ENCODE results near the gene E2F8. TPM values are rescaled to one million over a fixed set of nuclear protein-coding genes. Genes with fewer than 3 reads are reported as not detected.
"Not testable (repeated sequence)": the region's sequence is repeated elsewhere in the genome, so short reads cannot be mapped to it uniquely, and the experiment has no call there.

The E2F8 gene
- total RNA-seq, 4 donors from 2014 or later: 0.17 TPM; not detected in 3

DNA sequence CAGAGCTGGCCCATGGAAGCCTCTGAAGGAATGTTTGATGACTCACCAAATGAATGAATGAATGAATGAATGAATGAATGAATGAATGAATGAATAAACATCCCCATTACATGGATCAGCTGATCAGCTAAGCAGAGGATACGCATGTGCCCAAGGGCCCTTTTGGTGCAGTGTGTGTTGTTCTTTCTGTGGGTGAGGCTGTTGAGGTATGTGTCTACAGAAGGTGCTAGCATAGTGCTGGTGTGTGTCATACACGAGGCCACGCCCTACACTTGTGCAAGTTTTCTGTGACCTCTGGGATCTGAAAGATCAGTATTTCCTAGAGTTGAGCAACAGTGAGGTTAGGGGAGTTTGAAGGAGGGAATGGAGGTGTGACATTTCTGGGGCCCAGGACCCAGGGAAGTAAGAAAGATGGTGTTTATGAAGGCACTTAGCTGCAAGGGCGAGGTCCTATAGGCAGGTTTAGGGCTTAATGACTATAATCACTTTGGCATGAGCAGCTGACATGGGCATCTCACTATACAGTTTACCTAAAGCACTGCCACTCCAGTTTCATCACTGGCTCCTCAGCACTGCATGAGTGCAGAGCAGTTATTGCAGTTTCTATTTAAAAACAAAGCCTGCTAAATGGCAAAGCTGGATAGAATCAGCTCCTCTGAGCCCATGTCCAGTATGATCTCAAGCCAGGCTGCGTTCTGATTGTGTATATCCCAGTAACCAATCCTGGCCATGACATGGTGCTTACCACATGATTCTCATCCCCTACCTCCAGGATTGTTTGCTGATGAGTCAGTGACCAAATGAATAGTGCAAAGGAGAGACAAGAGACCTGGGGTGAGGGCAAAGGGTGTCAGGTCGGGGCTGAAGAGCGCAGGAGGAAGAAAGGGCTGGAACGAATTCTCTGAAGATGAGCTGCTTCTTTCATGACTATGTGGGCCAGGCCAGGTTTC is 36.4 kb upstream of the E2F8 start:
- DNase-seq (ENCODE audit: extremely low spot score): no peak
- H3K27ac ChIP-seq (replicated peaks in 1 of 4): no peak overlapping the region
- TF ChIP-seq POLR2A (IDR thresholded peaks at IDR 0.05; ENCODE audit: low read depth) (no peak), POLR2AphosphoS5 (IDR thresholded peaks at IDR 0.05) (no peak), EP300 (IDR thresholded peaks at IDR 0.05) (no peak)
- TF ChIP-seq, protein P1, sequence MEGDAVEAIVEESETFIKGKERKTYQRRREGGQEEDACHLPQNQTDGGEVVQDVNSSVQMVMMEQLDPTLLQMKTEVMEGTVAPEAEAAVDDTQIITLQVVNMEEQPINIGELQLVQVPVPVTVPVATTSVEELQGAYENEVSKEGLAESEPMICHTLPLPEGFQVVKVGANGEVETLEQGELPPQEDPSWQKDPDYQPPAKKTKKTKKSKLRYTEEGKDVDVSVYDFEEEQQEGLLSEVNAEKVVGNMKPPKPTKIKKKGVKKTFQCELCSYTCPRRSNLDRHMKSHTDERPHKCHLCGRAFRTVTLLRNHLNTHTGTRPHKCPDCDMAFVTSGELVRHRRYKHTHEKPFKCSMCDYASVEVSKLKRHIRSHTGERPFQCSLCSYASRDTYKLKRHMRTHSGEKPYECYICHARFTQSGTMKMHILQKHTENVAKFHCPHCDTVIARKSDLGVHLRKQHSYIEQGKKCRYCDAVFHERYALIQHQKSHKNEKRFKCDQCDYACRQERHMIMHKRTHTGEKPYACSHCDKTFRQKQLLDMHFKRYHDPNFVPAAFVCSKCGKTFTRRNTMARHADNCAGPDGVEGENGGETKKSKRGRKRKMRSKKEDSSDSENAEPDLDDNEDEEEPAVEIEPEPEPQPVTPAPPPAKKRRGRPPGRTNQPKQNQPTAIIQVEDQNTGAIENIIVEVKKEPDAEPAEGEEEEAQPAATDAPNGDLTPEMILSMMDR (IDR thresholded peaks at IDR 0.05): no peak
- no peaks in the 10 kb centered on the region for H3K27me3 ChIP-seq
- no peaks in the 10 kb centered on the region for H3K9me3 ChIP-seq
- 84% methylated on average over 8 of the region's 8 CpGs for WGBS
- H3K36me3 ChIP-seq: no peaks in the 10 kb centered on the region
- no peak overlapping the region for H3K4me3 ChIP-seq
- intact Hi-C loops (cut with DNase I): no loop called here
- peaks cover 0 to 3% (median 0%) of the 10 kb centered on the region in 4 donors for H3K4me1 ChIP-seq

DNA sequence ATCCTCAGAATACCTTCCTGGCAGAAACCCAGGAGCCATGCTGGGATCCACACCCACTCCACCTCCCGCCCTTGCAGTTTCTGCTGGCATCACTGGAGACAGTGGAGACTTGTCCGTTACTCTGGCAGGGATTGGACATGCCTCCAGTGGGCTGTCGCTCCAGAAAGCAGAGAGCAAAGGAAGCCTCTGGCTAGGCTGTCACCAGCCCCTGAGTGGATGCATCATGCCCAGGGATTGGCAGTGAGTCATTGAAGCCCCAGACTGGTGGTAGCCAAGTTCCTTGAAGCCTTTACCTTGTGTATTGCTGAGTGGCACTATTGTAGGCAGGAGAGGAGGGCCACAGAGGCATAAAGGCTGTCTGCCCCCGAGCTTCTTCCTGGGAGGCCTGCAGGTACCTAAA is 34.8 kb upstream of the E2F8 start:
- intact Hi-C loops (cut with DNase I): no loop called here
- no peaks in the 10 kb centered on the region for H3K27me3 ChIP-seq
- DNase-seq (ENCODE audit: extremely low spot score): no peak
- TF ChIP-seq POLR2AphosphoS5 (IDR thresholded peaks at IDR 0.05) (no peak), EP300 (IDR thresholded peaks at IDR 0.05) (no peak), POLR2A (IDR thresholded peaks at IDR 0.05; ENCODE audit: low read depth) (no peak)
- TF ChIP-seq, protein P1 (IDR thresholded peaks at IDR 0.05): no peak
- no peak overlapping the region for H3K27ac ChIP-seq (replicated peaks in 1 of 4)
- H3K4me1 ChIP-seq: no peaks in the 10 kb centered on the region
- H3K9me3 ChIP-seq: peaks cover 0 to 3% (median 0%) of the 10 kb centered on the region in 4 donors
- WGBS: 76% methylated on average over 3 of the region's 4 CpGs
- no peaks in the 10 kb centered on the region for H3K36me3 ChIP-seq
- H3K4me3 ChIP-seq: no peak overlapping the region

DNA sequence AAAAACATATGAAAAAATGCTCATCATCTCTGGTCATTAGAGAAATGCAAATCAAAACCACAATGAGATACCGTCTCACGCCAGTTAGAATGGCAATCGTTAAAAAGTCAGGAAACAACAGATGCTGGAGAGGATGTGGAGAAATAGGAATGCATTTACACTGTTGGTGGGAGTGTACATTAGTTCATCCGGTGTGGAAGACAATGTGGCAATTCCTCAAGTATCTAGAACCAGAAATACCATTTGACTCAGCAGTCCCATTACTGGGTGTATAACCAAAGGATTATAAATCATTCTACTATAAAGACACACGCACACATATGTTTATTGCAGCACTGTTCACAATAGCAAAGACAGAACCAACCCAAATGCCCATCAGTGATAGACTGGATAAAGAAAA is 32.5 kb upstream of the E2F8 start:
- H3K9me3 ChIP-seq; DNase-seq (ENCODE audit: extremely low spot score); H3K4me1 ChIP-seq; H3K36me3 ChIP-seq; H3K27ac ChIP-seq (replicated peaks in 1 of 4); H3K4me3 ChIP-seq; intact Hi-C loops (cut with DNase I): not testable (repeated sequence)
- peaks cover 0 to 11% (median 0%) of the 10 kb centered on the region in 4 donors for H3K27me3 ChIP-seq
- 87% methylated on average over 5 of the region's 5 CpGs for WGBS

DNA sequence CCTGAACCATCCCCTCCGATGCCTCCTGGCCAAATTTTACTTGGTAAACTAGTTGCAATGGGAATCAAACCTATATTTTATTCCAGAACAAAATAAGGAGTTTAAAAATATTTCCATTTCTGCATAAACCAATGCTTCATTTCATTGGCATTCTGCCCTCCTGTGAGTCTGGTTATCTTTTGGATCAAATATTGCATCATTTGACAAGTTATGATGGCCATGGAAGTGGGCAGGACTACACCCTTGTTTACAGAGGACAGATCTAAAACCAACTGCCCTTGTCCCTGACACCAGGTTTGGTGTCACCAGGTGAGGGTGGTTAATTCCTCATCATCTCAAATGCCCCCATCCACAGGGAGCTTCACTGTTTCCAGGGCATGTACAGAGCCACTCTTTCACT is 28.2 kb upstream of the E2F8 start:
- Histone ChIP-seq H3K27me3 (peaks cover 0 to 11% (median 0%) of the 10 kb centered on the region in 4 donors), H3K4me1 (no peaks in the 10 kb centered on the region), H3K36me3 (no peaks in the 10 kb centered on the region), H3K9me3 (peaks cover 0 to 8% (median 0%) of the 10 kb centered on the region in 4 donors), H3K4me3 (no peak overlapping the region), H3K27ac (replicated peaks in 1 of 4) (no peak overlapping the region)
- WGBS: 88% methylated on average over 1 of the region's 1 CpG
- DNase-seq (ENCODE audit: extremely low spot score): no peak
- TF ChIP-seq POLR2AphosphoS5 (IDR thresholded peaks at IDR 0.05) (no peak), POLR2A (IDR thresholded peaks at IDR 0.05; ENCODE audit: low read depth) (no peak), EP300 (IDR thresholded peaks at IDR 0.05) (no peak)
- TF ChIP-seq, protein P1 (IDR thresholded peaks at IDR 0.05): no peak
- intact Hi-C loops (cut with DNase I): no loop called here

DNA sequence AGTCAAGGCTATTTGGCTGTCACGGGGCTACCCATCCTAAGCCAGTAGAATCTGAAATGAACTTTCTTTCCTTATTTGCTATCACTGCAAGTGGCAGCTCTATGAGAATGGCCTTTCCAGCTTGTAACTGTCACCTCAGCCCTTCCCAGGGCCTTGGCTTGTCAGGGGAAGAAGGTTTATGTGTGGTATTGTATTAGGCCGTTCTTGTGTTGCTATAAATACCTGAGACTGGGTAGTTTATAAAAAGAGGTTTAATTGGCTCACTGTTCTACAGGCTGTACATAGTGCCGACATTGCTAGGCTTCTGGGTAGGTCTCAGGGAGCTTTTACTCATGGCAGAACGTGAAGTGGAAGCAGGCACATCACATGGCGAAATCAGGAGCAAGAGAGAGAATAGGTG is 26.8 kb upstream of the E2F8 start:
- WGBS: 80% methylated on average over 5 of the region's 5 CpGs
- DNase-seq (ENCODE audit: extremely low spot score): no peak
- Histone ChIP-seq H3K9me3 (peaks cover 0 to 8% (median 0%) of the 10 kb centered on the region in 4 donors), H3K4me1 (no peaks in the 10 kb centered on the region), H3K36me3 (no peaks in the 10 kb centered on the region), H3K27me3 (peaks cover 0 to 11% (median 0%) of the 10 kb centered on the region in 4 donors), H3K27ac (replicated peaks in 1 of 4) (no peak overlapping the region), H3K4me3 (no peak overlapping the region)
- no peak for TF ChIP-seq POLR2A (IDR thresholded peaks at IDR 0.05; ENCODE audit: low read depth)
- no peak for TF ChIP-seq POLR2AphosphoS5 (IDR thresholded peaks at IDR 0.05)
- TF ChIP-seq, protein P1 (IDR thresholded peaks at IDR 0.05): no peak
- no peak for TF ChIP-seq EP300 (IDR thresholded peaks at IDR 0.05)
- intact Hi-C loops (cut with DNase I): no loop called here

All from esophagus muscularis mucosa (tissue), 4 donors.